ENCODE results near the gene USP15. TPM values are rescaled to one million over a fixed set of nuclear protein-coding genes. Genes with fewer than 3 reads are reported as not detected.

USP15 gene
- total and polyA plus RNA-seq, 2 experiments from 2014 or later: 20.6 to 42.4 TPM

- Histone ChIP-seq H2AFZ (no peak overlapping the region), H3K9me2 (replicated peaks; ENCODE audit: insufficient read depth) (no peaks in the 10 kb centered on the region), H3K27ac (no peak overlapping the region), H3K4me2 (no peak overlapping the region), H3K79me2 (no peaks in the 10 kb centered on the region), H3K4me1 (ENCODE audit: insufficient read depth) (no peaks in the 10 kb centered on the region), H3K36me3 (replicated peaks; ENCODE audit: insufficient read depth, low read depth) (no peaks in the 10 kb centered on the region), H3K4me3 (no peak overlapping the region), H3K9me3 (ENCODE audit: low read depth) (no peaks in the 10 kb centered on the region), H3K27me3 (no peaks in the 10 kb centered on the region), H4K20me1 (ENCODE audit: insufficient read depth, poor library complexity, severe bottlenecking) (no peaks in the 10 kb centered on the region)
- WGBS (ENCODE audit: low lambda C conversion rate, missing lambda C conversion rate): 94% methylated on average over 1 of the region's 1 CpG
- no peak for DNase-seq (ENCODE audit: low spot score)
- TF ChIP-seq CTCF (IDR thresholded peaks at IDR 0.05; ENCODE audit: poor library complexity): no peak
- no peak for TF ChIP-seq EZH2 (IDR thresholded peaks at IDR 0.05; ENCODE audit: borderline replicate concordance)
- TF ChIP-seq EZH2phosphoT487 (IDR thresholded peaks at IDR 0.05; ENCODE audit: low read depth, severe bottlenecking, unreplicated experiment): no peak
Measured at GRCh38 chr12:62407587-62407986, 147.4 kb downstream of the USP15 start.

GRCh38 chr12:62409068-62409467 is 148.9 kb downstream of the USP15 start:
- Histone ChIP-seq H3K36me3 (replicated peaks; ENCODE audit: insufficient read depth, low read depth) (no peaks in the 10 kb centered on the region), H3K4me1 (ENCODE audit: insufficient read depth) (no peaks in the 10 kb centered on the region), H3K9me2 (replicated peaks; ENCODE audit: insufficient read depth) (no peaks in the 10 kb centered on the region), H3K4me3 (no peak overlapping the region), H3K79me2 (no peaks in the 10 kb centered on the region), H2AFZ (no peak overlapping the region), H3K27me3 (no peaks in the 10 kb centered on the region), H3K9me3 (ENCODE audit: low read depth) (no peaks in the 10 kb centered on the region), H3K4me2 (no peak overlapping the region), H3K27ac (no peak overlapping the region), H4K20me1 (ENCODE audit: insufficient read depth, poor library complexity, severe bottlenecking) (no peaks in the 10 kb centered on the region)
- no peak for TF ChIP-seq EZH2 (IDR thresholded peaks at IDR 0.05; ENCODE audit: borderline replicate concordance)
- no peak for DNase-seq (ENCODE audit: low spot score)
- WGBS (ENCODE audit: low lambda C conversion rate, missing lambda C conversion rate): 92% methylated on average over 3 of the region's 3 CpGs

- H3K27ac ChIP-seq: no peak overlapping the region
- no peak for DNase-seq (ENCODE audit: low spot score)
- no peaks in the 10 kb centered on the region for H3K4me1 ChIP-seq (ENCODE audit: insufficient read depth)
- H3K4me2 ChIP-seq: no peak overlapping the region
- H2AFZ ChIP-seq: no peak overlapping the region
- no peak overlapping the region for H3K4me3 ChIP-seq
- H3K9me2 ChIP-seq (replicated peaks; ENCODE audit: insufficient read depth): no peaks in the 10 kb centered on the region
- H4K20me1 ChIP-seq (ENCODE audit: insufficient read depth, poor library complexity, severe bottlenecking): no peaks in the 10 kb centered on the region
- no peaks in the 10 kb centered on the region for H3K36me3 ChIP-seq (replicated peaks; ENCODE audit: insufficient read depth, low read depth)
- H3K27me3 ChIP-seq: no peaks in the 10 kb centered on the region
- no peaks in the 10 kb centered on the region for H3K9me3 ChIP-seq (ENCODE audit: low read depth)
- TF ChIP-seq CTCF (IDR thresholded peaks at IDR 0.05; ENCODE audit: poor library complexity): no peak
- no peak for TF ChIP-seq EZH2 (IDR thresholded peaks at IDR 0.05; ENCODE audit: borderline replicate concordance)
- TF ChIP-seq EZH2phosphoT487 (IDR thresholded peaks at IDR 0.05; ENCODE audit: low read depth, severe bottlenecking, unreplicated experiment): no peak
- WGBS (ENCODE audit: low lambda C conversion rate, missing lambda C conversion rate): 98% methylated on average over 2 of the region's 2 CpGs
- H3K79me2 ChIP-seq: no peaks in the 10 kb centered on the region
Measured at GRCh38 chr12:62414180-62414579, 154.0 kb downstream of the USP15 start.

GRCh38 chr12:62426089-62426488 is 165.9 kb downstream of the USP15 start:
- Histone ChIP-seq H3K4me3 (no peak overlapping the region), H3K79me2 (no peaks in the 10 kb centered on the region), H3K9me3 (ENCODE audit: low read depth) (peaks cover 6% of the 10 kb centered on the region), H3K36me3 (replicated peaks; ENCODE audit: insufficient read depth, low read depth) (no peaks in the 10 kb centered on the region), H3K4me2 (no peak overlapping the region), H2AFZ (no peak overlapping the region), H3K27me3 (peaks cover under 1% of the 10 kb centered on the region), H3K4me1 (ENCODE audit: insufficient read depth) (no peaks in the 10 kb centered on the region), H4K20me1 (ENCODE audit: insufficient read depth, poor library complexity, severe bottlenecking) (no peaks in the 10 kb centered on the region), H3K27ac (no peak overlapping the region), H3K9me2 (replicated peaks; ENCODE audit: insufficient read depth) (no peaks in the 10 kb centered on the region)
- no peak for DNase-seq (ENCODE audit: low spot score)
- 91% methylated on average over 3 of the region's 3 CpGs for WGBS (ENCODE audit: low lambda C conversion rate, missing lambda C conversion rate)
- TF ChIP-seq EZH2 (IDR thresholded peaks at IDR 0.05; ENCODE audit: borderline replicate concordance) (no peak), EZH2phosphoT487 (IDR thresholded peaks at IDR 0.05; ENCODE audit: low read depth, severe bottlenecking, unreplicated experiment) (no peak), CTCF (IDR thresholded peaks at IDR 0.05; ENCODE audit: poor library complexity) (no peak)
